Stomach (tissue), 19 donors: ENCODE data around the gene EPC1. TPM values are rescaled to one million over a fixed set of nuclear protein-coding genes. Genes with fewer than 3 reads are reported as not detected.
"Not testable (repeated sequence)": the region's sequence is repeated elsewhere in the genome, so short reads cannot be mapped to it uniquely, and the experiment has no call there.

Experiments
- DNase-seq, 2 donors: peaks; one replicate each; pipeline versions ENCODE4 v3.0.0 to v3.0.0-alpha.2; 2013 to 2019
- H3K27ac ChIP-seq, 5 donors: fragments of 200-600 bp in 4 of 5; sonication (generic) in 4 of 5; one replicate each; pipeline ENCODE4 v1.5.1; 2013 to 2019; ENCODE audit warnings: mild to moderate bottlenecking in 1 of 5, moderate library complexity in 1 of 5
- H3K27me3 ChIP-seq, 3 donors: fragments of 200-600 bp; sonication (generic); one replicate each; pipeline ENCODE4 v1.5.1; 2017 to 2019; ENCODE audit warnings: mixed run types in 1 of 3
- H3K36me3 ChIP-seq, 4 donors: fragments of 200-600 bp; sonication (generic); 1 replicate in 3 of 4; 2 replicates in 1 of 4; pipeline ENCODE4 v1.5.1; 2016 to 2019
- H3K4me1 ChIP-seq, 4 donors: fragments of 200-600 bp; sonication (generic); one replicate each; pipeline ENCODE4 v1.5.1; 2016 to 2019
- H3K4me3 ChIP-seq, 4 donors: fragments of 200-600 bp; sonication (generic) in 3 of 4; one replicate each; pipeline ENCODE4 v1.5.1; 2016 to 2019; ENCODE audit warnings: mild to moderate bottlenecking in 1 of 4
- H3K9me3 ChIP-seq, 4 donors: fragments of 200-600 bp; sonication (generic); one replicate each; pipeline ENCODE4 v1.5.1; 2016 to 2019
- EP300 ChIP-seq: sonication (generic); formaldehyde crosslinking; IDR thresholded peaks from one replicate; pipeline ENCODE4 v1.6.1; 2017; ENCODE audit warnings: antibody characterized with exemption
- POLR2A ChIP-seq, 4 donors: fragments of 450-650 bp; IDR thresholded peaks; one replicate each; pipeline ENCODE4 v1.6.1; 2016; ENCODE audit warnings: antibody characterized with exemption in 4 of 4, control low read depth in 2 of 4, mild to moderate bottlenecking in 1 of 4, moderate library complexity in 1 of 4
- POLR2AphosphoS5 ChIP-seq, 3 donors: sonication (generic); formaldehyde crosslinking; IDR thresholded peaks; one replicate each; pipeline ENCODE4 v1.6.1; 2016; ENCODE audit warnings: antibody characterized with exemption in 3 of 3
- WGBS, 5 donors: extraction: QIAGEN DNeasy Blood & Tissue Kit in 3 of 5; methylation state at CpG; one replicate each; pipeline versions ENCODE4 v1.1.5 to v1.1.7; 2013 to 2018; 5-methylcytosine and 5-hydroxymethylcytosine counted together
- intact Hi-C: fragments of 100-400 bp; cut with DNase I; formaldehyde crosslinking; loops from one replicate; pipeline ENCODE4 v1.15.1; 2023; ENCODE audit warnings: low total_unique reads
- long read RNA-seq, 10 donors: transcript quantifications; one replicate each; lab custom pipeline, GENCODE V29; 2026
- polyA plus RNA-seq, 3 donors: library from polyadenylated mRNA; stranded (reverse); fragments of 200-250 nt; gene quantifications; one replicate each; pipeline ENCODE4 v1.2.3, GENCODE V29; 2013
- total RNA-seq, 5 donors: library from RNA; depleted of rRNA; stranded (reverse); fragments of >200 nt; gene quantifications; one replicate each; pipeline versions ENCODE4 v1.1.0 to v1.2.3, GENCODE V29; 2014 to 2016
- TF ChIP-seq, protein P1 (sequence below), 7 experiments: fragments of 450-650 bp in 4 of 7; fragments of 200-600 bp in 3 of 7; sonication (generic) in 3 of 7; IDR thresholded peaks; one replicate each; pipeline ENCODE4 v1.5.1; 2016 to 2019; ENCODE audit warnings: antibody characterized with exemption in 7 of 7, control low read depth in 2 of 7, mild to moderate bottlenecking in 1 of 7
- donor health status: healthy with polysubstance abuse.
- donor health status: Bipolar disorder and iron deficiency.
- donor health status: healthy.

The EPC1 gene, protein sequence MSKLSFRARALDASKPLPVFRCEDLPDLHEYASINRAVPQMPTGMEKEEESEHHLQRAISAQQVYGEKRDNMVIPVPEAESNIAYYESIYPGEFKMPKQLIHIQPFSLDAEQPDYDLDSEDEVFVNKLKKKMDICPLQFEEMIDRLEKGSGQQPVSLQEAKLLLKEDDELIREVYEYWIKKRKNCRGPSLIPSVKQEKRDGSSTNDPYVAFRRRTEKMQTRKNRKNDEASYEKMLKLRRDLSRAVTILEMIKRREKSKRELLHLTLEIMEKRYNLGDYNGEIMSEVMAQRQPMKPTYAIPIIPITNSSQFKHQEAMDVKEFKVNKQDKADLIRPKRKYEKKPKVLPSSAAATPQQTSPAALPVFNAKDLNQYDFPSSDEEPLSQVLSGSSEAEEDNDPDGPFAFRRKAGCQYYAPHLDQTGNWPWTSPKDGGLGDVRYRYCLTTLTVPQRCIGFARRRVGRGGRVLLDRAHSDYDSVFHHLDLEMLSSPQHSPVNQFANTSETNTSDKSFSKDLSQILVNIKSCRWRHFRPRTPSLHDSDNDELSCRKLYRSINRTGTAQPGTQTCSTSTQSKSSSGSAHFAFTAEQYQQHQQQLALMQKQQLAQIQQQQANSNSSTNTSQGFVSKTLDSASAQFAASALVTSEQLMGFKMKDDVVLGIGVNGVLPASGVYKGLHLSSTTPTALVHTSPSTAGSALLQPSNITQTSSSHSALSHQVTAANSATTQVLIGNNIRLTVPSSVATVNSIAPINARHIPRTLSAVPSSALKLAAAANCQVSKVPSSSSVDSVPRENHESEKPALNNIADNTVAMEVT
- total RNA-seq (100 to 1,000 TPM in 1 of 5 donors, 10 to 100 TPM in 4; 31.2 to 182 (median 48.1) TPM), polyA plus RNA-seq (1 to 10 TPM; 9.2 to 9.9 (median 9.7) TPM)
- long read RNA-seq, donor 1, partial matches to known transcripts: 0 of 1 reads
- long read RNA-seq, donor 1, other reads (novel, unspliced or antisense): 0 of 1 reads
- long read RNA-seq, donor 2, partial matches to known transcripts: 0 of 1 reads
- long read RNA-seq, donor 2, other reads (novel, unspliced or antisense): 0 of 1 reads
- long read RNA-seq, donor 3: 0 reads
- long read RNA-seq, donor 4: 0 reads
- long read RNA-seq, donor 5, full-length matches to known transcripts: 2 of 2 reads
- long read RNA-seq, donor 5, partial matches to known transcripts: 0 of 2 reads
- long read RNA-seq, donor 5, other reads (novel, unspliced or antisense): 0 of 2 reads
- long read RNA-seq, donor 6, partial matches to known transcripts: 8 of 10 reads
- long read RNA-seq, donor 6, other reads (novel, unspliced or antisense): 0 of 10 reads
- long read RNA-seq, donor 7, partial matches to known transcripts: 0 of 2 reads
- long read RNA-seq, donor 7, other reads (novel, unspliced or antisense): 0 of 2 reads
- long read RNA-seq, donor 8, partial matches to known transcripts: 0 of 2 reads
- long read RNA-seq, donor 8, other reads (novel, unspliced or antisense): 0 of 2 reads
- long read RNA-seq, donor 9, partial matches to known transcripts: 0 of 2 reads
- long read RNA-seq, donor 9, other reads (novel, unspliced or antisense): 0 of 2 reads
- long read RNA-seq, donor 10, partial matches to known transcripts: 0 of 2 reads
- long read RNA-seq, donor 10, other reads (novel, unspliced or antisense): 0 of 2 reads

DNA sequence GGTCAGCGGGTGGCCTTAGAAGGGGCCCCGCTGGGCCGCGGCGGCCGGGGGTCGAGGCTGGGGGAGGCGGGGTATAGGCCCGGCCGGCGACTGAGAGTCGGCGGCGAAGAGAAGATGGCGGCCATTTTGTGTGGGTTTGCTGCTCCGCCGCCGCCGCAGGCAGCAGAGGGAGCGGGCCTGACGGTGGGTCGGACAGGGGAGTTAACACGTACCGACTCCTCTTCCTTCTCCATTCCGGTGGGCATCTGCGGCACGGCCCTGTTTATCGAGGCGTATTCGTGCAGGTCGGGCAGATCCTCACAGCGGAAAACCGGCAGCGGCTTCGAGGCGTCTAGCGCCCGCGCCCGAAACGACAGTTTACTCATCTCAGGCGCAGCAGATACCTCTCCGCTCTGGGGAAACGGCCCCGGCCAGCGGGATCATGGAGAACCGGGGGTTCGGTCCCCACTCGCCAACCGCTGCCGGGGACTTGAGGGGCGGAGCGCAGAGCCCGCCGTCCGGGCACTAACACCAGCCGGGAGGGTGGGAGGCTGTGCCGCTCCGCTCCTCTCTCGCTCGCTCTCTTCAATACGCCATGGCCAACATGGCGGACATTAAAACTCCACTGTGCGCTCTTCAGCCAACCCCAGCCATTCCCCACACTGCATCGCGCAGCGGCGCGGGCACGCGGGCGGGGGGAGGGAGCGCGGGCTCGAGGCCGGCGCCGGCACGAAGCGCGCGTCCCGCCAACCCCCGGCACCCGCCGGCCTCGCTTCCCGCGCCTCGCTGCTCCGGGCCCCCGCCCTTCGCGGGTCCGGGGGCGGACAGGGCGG lies at the start of gene EPC1:
Gene EPC1, minus strand, starts transcription at position 608 of the 812 bp plus-strand sequence. Its CDS starts 243 bp downstream, at position 365.
- Histone ChIP-seq H3K4me1 (peaks cover 33 to 81% (median 54%) of the 10 kb centered on the region in 4 donors), H3K27me3 (no peaks in the 10 kb centered on the region), H3K9me3 (no peaks in the 10 kb centered on the region), H3K4me3 (peak within 1 kb of the TSS; percentile 66 to 93 (median 84)), H3K36me3 (peaks cover 0 to 7% (median 0%) of the 10 kb centered on the region in 4 donors), H3K27ac (peak within 1 kb of the TSS; percentile 98 to 100 (median 100))
- peak; percentile 88 to 97 for DNase-seq
- 0 to 1% (median 0%) methylated on average over 36 to 97 of the region's 97 CpGs for WGBS, 5 donors
- TF ChIP-seq POLR2AphosphoS5 (IDR thresholded peaks at IDR 0.05): peak; percentile 78 to 94 (median 88)
- no peak for TF ChIP-seq EP300
- TF ChIP-seq POLR2A (IDR thresholded peaks at IDR 0.05): peak in 2 of 4 donors; percentile 76 to 83
- intact Hi-C loops: loop anchor here (5.0 kb wide), 1 partner anchor 154 kb away; no protein-coding TSS in a partner anchor

GRCh38 chr10:32393911-32394310 lies 47.0 kb upstream of the EPC1 start:
- peak overlapping the region in 2 of 5 donors; percentile 13 to 14 for H3K27ac ChIP-seq
- H3K36me3 ChIP-seq: no peaks in the 10 kb centered on the region

DNA sequence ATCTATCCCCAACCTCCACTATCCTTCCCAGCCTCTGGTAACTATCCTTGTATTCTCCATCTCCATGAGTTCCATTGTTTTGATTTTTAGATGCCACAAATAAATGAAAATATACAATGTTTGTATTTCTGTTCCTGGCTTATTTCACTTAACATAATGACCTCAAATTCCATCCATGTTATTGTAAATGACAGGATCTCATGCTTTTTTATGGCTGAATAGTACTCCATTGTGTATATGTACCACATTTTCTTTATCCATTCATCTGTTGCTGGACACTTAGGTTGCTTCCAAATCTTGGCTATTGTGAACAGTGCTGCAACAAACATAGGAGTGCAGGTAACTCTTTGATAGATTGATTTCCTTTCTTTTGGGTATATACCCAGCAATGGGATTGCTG lies 45.3 kb upstream of the EPC1 start:
- H3K27me3 ChIP-seq, H3K36me3 ChIP-seq, H3K9me3 ChIP-seq, intact Hi-C loops, DNase-seq, H3K4me3 ChIP-seq, H3K27ac ChIP-seq: not testable (repeated sequence)
- H3K4me1 ChIP-seq: peaks cover 0 to 15% (median 7%) of the 10 kb centered on the region in 4 donors

More at GRCh38 chr10:32393911-32394310, 47.0 kb upstream of the EPC1 start:
- Histone ChIP-seq H3K4me3 (no peak overlapping the region), H3K9me3 (no peaks in the 10 kb centered on the region), H3K27me3 (no peaks in the 10 kb centered on the region), H3K4me1 (no peaks in the 10 kb centered on the region)
- WGBS, 5 donors: 45 to 74% (median 68%) methylated on average over 4 of the region's 4 CpGs
- TF ChIP-seq, protein P1, sequence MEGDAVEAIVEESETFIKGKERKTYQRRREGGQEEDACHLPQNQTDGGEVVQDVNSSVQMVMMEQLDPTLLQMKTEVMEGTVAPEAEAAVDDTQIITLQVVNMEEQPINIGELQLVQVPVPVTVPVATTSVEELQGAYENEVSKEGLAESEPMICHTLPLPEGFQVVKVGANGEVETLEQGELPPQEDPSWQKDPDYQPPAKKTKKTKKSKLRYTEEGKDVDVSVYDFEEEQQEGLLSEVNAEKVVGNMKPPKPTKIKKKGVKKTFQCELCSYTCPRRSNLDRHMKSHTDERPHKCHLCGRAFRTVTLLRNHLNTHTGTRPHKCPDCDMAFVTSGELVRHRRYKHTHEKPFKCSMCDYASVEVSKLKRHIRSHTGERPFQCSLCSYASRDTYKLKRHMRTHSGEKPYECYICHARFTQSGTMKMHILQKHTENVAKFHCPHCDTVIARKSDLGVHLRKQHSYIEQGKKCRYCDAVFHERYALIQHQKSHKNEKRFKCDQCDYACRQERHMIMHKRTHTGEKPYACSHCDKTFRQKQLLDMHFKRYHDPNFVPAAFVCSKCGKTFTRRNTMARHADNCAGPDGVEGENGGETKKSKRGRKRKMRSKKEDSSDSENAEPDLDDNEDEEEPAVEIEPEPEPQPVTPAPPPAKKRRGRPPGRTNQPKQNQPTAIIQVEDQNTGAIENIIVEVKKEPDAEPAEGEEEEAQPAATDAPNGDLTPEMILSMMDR (IDR thresholded peaks at IDR 0.05): no peak
- TF ChIP-seq POLR2AphosphoS5 (IDR thresholded peaks at IDR 0.05) (no peak), EP300 (no peak), POLR2A (IDR thresholded peaks at IDR 0.05) (no peak)
- intact Hi-C loops: no loop called here
- peak in 1 of 2 donors; percentile 30 for DNase-seq

GRCh38 chr10:32390193-32390592 lies 43.2 kb upstream of the EPC1 start:
- intact Hi-C loops: no loop called here
- no peaks in the 10 kb centered on the region for H3K27me3 ChIP-seq
- peak overlapping the region in 1 of 5 donors; percentile 9 for H3K27ac ChIP-seq
- no peak overlapping the region for H3K4me3 ChIP-seq
- WGBS, 5 donors: 81 to 90% (median 86%) methylated on average over 3 of the region's 3 CpGs
- H3K36me3 ChIP-seq: no peaks in the 10 kb centered on the region
- DNase-seq: no peak
- TF ChIP-seq EP300 (no peak), POLR2A (IDR thresholded peaks at IDR 0.05) (no peak), POLR2AphosphoS5 (IDR thresholded peaks at IDR 0.05) (no peak)
- TF ChIP-seq, protein P1 (IDR thresholded peaks at IDR 0.05): no peak
- H3K4me1 ChIP-seq: peaks cover 0 to 23% (median 9%) of the 10 kb centered on the region in 4 donors
- H3K9me3 ChIP-seq: no peaks in the 10 kb centered on the region
